NCI-H128 (cell line): ENCODE data around the gene SCAMP4.

Experiments
- DNase-seq: peaks from one replicate; lab custom pipeline; 2025; ENCODE audit not compliant: unreplicated experiment; lab: John Stamatoyannopoulos, UW

SCAMP4 gene

DNA sequence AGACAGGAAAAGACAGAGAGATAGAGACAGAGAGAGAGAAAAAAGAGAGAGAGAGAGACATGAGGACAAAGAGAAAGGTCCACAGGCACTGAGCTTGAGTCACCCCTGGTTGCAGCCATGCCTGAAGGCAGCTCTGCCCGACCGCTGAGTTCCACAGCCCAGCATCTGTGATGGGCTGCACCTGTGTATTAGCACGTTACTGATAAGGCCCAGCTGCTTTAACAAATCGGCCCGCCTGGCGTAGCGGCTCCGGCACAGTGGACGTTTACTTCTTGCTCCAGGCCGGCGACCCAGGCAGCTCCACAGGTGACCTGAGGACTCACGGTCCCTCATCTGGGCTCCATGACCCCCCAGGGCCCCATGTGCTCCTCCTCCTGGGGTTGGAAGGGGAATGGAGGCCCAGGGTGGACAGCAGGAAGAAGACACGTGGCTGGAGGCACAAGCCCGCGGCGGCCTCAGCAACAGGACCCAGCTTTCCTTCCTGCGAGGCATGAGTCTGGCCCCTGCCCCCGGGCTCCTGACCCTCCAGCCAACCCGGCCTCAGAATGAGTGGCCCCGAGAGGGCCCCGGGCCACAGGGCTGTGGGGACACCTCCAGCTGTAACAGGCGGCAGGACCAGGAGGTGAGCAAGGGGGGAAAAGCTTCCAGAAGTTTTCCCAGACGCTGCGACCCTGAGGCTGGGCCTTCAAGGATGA is 31.9 kb downstream of the SCAMP4 start:
- no peak for DNase-seq

DNA sequence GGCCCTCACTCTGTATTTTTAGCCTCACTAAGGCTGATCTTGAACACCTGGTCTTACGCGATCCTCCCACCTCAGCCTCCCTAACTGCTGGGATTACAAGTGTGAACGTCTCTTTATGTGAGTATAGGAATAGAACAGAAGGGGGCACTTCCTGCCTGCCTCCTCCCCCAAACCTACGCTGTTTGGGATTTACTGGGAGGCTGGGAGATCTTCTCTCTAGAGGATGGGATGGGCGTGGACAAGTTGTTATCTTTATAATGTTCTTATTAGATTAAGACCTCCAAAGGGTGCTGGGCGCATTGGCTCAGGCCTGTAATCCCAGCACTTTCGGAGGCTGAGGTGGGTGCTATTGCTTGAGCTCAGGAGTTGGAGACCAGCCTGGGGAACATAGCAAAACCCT is 32.9 kb downstream of the SCAMP4 start:
- no peak for DNase-seq

DNA sequence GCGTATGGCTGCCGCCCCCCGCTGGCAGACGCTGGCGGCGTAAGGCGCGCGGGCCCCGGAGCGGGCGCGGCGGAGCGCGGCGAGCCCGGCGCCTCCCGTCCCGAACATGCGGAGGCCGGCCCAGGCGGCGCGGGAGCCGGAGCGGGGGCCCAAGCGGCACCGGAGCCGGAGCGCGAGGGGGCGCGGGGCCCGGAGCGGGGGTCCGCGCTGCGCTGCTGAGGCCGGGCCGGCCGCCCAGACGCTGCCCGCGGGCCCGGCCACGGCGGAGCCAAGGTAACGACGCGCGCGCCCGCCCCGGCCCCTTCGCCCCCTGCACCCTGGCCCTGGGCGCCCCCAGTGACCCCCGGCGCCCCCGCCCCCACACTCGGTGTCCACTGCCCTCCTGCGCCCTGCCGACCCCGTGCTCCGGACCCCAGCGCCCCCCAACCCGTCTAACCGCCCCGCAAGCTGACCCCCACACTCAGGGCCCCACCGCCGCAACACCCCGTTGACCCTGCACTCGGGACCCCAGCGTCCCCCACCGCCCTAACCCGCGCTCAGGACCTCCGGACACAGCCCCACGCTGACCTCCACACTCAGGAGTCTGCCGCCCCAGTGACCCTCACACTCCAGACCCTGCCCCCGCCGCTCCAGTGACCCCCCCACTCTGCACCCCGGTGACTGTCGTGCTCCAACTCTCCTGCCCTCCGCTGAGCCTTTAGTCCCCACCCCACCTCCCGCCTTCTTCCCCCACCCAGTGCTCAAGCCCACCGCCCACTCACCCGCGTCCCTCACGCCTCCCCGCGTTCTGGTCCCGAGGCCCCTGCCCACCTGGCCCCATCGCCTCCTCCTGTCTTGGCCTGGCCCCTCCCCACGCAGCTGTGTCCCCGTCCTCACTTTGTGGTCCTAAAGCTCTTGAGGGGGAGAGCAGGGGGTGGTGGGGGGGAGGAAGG is 36.2 kb downstream of the SCAMP4 start, which contains the start of gene CSNK1G2:
CSNK1G2 (plus strand) TSS at position 27 of the 932 bp plus-strand sequence. CDS start 28,601 bp downstream, outside the sequence.
- no peak for DNase-seq

DNA sequence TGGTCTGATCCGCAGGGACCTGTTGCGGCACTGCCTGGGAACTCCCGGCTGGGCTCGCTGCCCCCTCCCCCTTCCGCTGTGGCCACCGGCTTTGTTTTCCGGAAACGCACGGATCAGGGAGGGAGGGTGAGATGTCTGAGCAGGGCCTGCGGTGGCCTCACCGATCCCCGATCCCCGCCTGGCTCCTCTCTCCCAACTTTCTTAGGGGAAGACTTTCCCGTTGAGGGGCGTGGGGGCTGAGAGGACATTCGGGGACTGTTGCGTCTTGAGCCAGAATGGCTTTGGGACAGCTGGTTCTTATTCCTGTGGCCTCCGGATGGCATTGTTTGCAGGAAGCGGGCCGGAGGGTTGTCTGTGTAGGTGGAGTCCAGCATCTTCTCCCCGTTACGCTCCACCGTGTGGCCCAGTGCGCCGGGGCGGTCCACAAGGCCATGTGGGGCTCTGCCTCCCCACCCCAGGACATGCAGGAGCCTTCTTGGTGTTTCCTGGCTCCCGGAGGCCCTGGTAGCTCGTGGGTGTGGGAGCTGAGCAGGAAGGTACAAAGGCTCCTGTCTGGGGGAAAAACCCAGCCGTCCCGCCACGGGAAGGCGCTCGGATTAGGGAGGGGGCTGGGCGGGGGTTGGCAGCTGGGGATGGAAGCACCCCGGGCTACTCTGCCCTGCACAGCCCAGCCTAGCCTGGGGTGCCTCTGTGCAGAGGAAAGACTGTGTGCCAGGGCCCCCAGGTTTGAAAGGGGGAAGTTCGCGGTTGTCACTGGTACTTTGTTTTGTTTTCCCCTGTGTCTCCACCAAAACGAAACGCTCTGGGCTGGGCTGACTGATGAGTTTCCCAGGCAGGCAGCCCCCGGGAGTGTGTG is 37.1 kb downstream of the SCAMP4 start:
- no peak for DNase-seq

DNA sequence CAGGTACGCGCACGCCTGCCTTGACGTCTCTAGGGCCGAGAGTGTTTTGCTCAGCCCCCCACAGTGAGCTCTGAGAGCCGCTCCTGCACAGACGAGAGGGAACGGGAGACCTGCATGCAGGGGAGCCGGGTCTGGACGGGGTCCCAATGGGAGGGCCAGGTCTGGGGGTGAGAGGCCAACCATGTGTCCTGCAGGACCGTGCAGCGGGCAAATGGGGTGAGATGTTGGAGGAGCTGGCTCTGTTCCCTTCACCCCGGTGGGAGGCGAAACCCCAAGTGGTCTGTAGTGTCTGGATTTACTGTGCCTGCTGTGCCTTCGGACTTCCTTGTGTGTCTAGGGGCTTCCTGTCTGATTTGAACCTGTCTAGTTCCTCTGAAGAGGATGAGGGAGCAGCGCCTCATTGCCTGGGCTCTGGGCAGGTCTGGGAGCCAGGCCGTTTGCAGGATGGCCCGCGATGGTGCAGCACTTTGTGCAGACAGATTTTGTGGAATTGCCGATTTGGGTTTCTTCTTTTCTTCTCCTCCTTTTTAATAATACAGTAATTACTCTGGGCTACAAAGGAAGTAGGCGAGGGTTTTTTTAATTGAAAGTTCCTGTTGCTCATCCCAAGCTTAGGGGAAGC is 37.8 kb downstream of the SCAMP4 start:
- no peak for DNase-seq

DNA sequence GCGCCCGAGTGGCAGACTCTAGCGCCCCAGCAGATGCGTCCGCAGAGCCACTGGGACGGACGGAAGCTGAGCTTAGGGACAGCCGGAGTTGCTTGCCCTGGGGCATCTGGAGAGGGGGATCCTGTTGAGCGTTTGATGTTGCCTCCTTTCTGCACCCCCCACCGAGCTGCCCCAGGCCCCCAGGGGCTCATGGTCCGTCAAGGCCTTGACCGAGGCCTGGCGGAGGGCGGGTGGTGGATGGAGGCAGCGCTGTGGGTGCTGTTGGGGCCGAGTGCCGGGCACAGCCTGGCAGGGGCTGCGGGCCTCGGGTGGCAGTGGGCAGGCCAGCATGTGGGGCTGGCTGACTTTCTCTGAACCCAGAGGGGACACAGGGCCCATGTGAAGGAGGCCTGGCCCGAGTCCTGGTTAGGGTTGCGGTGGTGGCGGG is 38.5 kb downstream of the SCAMP4 start:
- DNase-seq, result no peak

DNA sequence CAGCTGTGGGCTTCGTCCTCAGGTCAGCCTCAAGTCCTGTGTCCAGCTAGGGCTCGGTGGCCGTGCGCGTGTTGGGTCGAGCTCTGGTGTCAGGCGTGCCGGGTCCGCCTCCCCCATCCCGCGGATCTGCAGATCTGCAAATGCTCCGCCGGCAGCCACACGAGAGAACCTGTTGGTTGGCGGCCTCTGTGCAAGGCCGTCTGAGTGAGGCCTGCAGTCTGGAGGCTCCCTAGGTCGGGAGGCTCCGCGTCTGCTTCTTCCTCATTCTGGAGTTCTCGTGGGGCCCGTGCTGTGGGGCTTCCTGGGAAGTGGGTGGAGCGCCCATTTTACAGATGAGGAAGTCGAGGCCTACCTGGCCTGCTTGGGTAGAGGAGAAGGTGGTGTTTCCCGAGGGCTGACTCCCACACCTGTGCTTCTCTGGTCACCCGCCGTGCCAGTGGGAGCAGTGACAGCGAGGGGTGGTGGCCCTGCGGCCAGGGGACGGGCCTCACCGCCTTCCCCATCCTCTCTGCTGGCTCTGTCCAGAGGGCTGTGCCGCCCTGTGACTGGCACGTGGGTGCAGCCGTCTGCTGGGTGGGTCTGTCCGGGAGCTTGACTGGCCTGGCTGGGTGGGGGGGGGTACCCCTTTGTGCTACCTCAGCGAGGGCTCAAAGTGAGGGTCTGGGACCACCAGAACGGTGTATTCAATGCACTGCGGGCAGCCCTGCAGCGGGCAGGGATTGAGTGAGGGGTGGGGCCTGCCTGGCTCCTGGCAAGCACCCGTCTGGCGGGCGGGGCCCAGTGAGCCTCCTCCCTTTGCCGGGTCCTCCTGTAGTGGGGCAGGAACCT is 39.1 kb downstream of the SCAMP4 start:
- no peak for DNase-seq

DNA sequence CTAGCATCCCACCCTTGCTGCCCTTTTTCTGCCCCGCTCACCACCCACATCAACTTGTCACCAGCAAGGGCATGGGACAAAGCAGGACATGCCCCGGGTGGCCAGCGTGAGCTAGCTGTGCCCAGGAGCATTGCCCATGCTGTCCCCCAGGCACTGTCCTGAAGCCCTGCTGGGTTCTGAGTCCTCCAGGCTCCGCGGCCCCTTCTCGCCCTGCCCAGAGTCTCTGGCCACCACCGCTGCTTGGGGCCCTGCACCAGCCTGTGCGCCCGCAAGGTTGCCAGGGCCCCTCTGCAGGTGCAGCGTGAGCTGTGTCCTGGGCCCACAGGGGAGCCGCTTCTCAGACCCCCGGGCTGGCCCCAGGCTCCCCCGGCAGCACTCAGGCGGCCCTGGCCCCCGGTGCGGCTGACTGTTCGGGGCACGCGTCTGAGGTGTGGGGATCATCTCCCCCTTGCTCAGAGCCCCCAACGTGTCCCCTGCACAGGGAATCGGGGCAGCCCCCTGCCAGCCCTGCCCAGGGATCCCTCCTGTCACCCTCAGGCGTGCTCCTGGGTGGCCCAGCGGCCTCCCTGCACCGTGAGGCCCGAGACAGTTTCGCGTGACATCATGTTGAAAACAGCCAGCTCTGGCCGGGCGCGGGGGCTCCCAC is 39.8 kb downstream of the SCAMP4 start:
- DNase-seq, result no peak

DNA sequence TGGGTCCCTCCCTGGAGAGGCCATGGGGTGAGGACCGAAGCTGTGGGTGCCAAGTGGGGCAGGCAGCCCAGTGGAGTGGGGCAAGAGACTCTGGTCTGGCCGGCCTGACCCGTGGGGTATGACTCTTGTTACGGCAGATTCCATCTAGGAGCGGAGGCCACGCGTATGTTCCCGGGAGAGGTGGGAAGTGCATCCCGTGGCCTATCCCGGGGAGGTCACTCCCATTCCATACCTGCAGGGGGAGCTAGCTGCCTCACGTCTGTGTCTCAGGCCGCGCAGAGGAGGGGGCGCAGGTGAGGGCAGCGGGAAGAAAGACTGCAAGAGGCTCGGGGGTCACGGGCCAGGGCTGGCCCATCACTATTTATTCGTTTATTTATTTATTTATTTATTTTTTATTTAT is 40.7 kb downstream of the SCAMP4 start:
- no peak for DNase-seq

DNA sequence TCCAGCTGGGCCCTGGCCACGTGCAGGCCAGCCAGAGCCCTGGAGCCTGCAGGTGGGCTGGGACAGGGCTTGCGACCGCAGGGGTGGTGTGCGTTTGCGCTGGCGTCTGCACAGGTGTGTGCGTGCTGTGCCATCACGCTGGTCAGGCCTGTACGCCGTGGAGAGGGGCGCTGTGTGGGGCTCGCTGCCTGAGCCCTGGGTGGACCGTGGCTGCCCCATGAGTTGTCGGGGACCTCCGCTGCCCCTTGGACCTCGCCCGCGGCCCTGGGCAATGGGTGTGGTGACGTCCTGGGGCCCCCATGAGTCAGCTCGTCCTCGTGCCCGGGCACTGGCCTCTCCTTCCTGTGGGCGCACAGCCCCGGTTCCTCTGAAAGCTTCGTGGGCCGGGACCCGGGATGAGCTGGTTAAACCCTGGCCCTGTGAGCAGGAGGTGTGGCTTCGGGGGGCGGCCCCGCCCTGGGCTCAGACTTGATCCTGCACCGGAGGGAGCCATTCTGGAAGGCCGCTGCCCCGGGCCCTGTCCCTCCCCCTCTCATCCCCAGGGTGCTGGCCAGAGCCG is 42.5 kb downstream of the SCAMP4 start:
- no peak for DNase-seq

DNA sequence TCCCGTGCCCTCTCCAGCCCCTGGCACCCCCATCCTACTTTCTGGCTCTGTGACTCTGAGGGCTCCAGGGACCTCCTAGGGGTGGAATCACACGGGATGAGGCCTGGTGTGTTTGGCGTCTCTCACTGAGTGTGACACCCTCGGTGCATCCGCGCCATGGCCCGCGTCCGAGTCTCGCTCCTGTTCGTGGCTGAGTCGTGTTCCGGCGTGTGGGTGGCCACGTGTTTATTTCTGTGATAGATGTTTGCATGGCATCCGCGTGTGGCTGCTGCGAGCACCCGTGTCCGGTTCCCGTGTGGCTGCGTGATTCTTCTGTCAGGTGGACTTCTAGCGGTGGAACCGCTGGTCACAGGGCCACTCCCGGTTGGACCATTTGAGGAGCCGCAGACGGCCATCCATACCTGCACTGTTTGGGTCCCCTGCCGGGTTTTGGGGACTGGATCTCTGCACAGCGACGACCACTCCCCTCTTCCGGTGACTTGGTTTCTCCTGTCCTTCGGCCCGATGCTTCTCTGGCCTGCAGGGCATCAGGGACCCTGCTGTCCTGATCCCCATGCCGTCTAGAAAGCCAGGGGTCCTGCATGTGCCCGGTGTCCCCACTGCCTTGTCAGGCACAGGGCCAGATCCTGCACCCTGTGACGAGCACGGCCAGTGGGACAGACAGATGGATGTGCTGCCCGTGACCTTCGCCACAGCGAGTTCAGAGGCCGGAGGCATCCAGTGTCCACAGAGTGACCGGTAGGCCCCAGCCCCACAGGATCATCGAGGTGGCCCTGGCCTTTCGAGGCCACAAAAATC is 44.3 kb downstream of the SCAMP4 start:
- no peak for DNase-seq

DNA sequence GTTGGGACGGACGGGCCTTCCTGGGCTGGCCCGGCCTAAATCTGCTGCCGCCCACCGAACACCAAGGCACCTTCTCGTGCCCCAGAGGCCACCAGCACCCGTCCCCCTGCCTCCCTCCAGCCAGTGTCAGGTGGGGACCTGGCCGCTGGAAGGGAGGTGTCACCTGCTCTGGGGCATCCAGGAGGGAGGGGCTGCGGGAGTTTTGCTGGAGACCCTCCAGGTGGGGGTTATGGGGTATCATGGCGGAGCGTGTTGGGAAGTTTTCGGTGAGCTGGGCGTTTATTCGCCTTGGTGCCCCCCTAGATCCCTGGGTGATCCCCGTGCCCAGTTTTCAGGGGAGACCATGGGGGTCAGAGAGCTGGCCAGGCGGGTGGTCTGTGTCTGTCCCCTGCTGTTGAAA is 45.4 kb downstream of the SCAMP4 start:
- no peak for DNase-seq

DNA sequence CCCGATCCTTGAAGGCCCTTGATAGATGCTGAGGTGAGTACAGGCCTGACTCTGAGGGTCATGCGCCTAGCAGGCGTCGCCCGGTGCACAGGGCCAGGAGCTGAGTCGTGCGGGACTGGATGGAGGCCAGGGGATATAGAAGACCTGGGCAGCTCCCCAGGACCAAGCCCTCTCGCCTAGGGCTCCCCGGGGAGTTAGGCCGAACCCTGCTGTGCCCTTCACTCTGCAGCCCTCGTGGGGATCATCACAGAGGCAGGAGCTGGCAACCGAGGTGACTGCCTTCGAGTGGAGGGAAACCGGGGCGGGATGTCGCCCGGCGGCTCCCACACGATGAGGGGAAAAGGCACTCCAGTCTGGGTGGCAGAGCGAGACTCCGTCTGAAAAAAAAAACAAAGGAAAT is 47.4 kb downstream of the SCAMP4 start:
- DNase-seq, result no peak

DNA sequence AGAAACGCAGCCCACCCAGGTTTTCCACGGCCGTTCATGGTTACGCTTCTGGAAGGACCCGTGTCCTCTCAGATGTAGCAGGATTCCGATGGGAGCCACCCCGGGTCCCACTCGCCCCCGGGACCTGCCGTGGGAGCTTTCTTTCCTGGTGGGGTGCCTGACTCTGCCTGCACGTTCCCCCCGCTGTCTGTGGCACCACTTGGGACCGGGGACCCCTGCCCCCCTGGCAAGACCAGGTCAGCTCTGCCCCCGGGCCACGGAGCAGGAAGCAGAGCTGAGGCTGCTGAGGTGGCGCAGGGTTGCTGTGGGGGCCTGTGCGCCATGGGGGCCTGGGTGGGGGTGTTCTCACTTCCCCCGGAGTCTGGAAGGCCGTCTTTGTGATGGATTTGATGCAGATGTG is 47.8 kb downstream of the SCAMP4 start:
- no peak for DNase-seq

DNA sequence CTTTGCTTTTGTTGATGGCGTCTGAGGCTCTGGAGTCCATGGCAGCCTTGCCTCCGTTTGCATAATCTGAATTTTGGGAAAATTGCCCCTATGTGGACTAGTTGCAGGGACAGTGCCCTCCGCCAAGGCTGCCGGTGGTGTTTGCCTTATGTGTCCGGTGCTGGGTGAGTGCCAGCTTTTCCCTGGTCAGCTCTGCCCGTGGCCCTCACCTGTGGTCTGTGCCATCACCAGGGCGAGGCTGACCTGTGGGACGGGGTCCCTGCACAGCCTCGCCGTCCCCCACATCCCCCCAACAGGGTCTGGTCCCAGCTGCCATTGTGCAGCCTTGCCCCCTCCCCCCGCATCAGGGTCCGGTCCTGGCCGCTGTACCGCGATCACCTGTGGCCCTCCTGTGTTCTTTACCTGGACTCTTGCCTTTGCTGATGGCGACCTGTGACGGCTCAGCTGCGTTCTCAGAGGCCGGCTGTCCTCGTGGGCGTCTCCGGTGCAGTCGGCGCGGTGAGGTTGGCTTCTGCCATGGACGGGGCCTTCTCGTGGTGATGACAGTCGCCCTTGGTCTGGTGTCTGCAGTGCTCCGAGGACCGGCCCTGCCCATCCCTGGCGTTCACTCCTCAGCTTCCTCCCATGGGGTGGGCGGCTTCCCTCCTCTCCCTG is 48.4 kb downstream of the SCAMP4 start:
- DNase-seq, result no peak

DNA sequence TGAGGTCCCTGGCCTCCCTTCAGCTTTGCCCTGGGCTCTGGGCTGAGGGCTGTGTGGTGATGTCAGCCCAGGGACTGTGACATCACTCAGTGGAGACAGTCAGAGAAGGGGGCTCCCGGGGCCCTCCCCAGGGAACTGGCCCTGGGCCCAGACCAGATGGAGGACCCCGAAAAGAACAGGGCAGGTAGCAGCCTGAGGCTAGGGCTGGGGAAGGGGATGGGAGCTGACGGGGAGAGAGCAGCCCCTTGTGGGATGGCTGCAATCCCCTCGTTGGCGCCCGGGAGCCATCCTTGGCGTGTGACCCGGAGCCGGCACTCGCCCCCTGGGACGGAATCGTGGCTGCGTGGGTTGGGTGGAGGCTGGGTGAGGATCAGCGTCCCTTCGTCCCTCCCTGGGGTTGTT is 49.3 kb downstream of the SCAMP4 start:
- no peak for DNase-seq

DNA sequence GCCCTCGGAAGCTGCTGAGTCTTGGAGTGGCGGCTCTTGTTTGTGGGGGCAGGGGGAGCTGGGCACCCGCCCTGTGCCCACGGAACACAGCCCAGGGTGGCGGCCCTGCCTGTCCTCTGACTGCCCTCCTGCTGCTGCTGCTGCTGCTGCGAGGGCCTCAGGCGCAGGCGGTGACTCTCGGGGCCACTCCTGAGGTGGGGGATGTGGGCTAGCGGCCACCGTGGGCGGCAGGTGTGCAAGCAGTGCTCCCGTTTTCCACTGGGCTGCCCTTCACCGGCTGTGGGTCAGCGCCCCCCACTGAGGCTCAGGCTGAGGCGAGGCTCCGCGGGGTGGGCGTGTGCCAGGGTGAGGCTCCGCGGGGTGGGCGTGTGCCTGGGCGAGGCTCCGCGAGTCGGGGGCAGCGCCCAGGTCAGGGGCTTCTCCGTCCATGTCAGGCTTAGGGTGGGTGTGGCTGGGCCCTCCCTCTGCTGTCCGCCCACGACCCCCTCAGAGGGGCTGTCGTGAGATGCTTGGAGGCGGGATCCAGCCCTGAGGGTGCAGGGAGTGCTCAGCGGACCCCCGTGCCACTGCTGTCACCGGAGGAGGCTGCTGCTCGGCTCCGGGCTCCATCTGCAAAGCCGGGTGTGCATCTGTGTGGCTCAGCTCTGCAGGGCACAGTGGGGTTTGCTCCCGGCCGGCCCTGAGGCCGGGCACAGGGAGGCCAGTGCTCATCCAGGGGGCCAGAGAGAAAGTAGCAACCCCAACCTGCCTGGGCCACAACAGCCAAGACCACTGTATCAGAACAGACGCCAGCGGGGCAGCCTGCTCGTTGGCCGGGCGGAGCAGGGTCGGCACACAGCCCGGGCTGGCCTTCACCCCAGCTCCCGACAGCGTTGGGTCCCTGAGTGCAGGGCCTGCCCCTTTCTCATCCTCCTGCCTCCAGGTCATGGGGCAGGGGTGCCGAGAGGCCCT is 50.2 kb downstream of the SCAMP4 start:
- DNase-seq, result no peak
